Activated T-cell treated with anti-CD3 and anti-CD28 coated beads for 4 hours (primary cell): ENCODE data around the gene FAM20A.
"Not testable (repeated sequence)": the region's sequence is repeated elsewhere in the genome, so short reads cannot be mapped to it uniquely, and the experiment has no call there.

Experiments used
- DNase-seq: peaks from one replicate; pipeline ENCODE4 v3.0.0-alpha.2; 2020

FAM20A gene

GRCh38 chr17:68564415-68565111 lies 36.6 kb downstream of the FAM20A start:
- no peak for DNase-seq

GRCh38 chr17:68562736-68563135 lies 38.4 kb downstream of the FAM20A start:
- DNase-seq: no peak

- no peak for DNase-seq
These were observed 40.0 kb downstream of the FAM20A start for GRCh38 chr17:68560966-68561720.

- no peak for DNase-seq
These were observed 41.9 kb downstream of the FAM20A start for GRCh38 chr17:68559316-68559715.

GRCh38 chr17:68556551-68556950 lies 44.6 kb downstream of the FAM20A start:
- DNase-seq: no peak

GRCh38 chr17:68544111-68544915 lies 56.9 kb downstream of the FAM20A start:
- DNase-seq: no peak

- no peak for DNase-seq
These were observed 58.3 kb downstream of the FAM20A start for GRCh38 chr17:68542698-68543463.

- DNase-seq: no peak
These were observed 59.4 kb downstream of the FAM20A start for GRCh38 chr17:68541816-68542215.

GRCh38 chr17:68540981-68541380 lies 60.2 kb downstream of the FAM20A start:
- DNase-seq: no peak

GRCh38 chr17:68539548-68540467 lies 61.4 kb downstream of the FAM20A start:
- no peak for DNase-seq

- no peak for DNase-seq
These were observed 65.2 kb downstream of the FAM20A start for GRCh38 chr17:68535922-68536321.

GRCh38 chr17:68534695-68535088 lies 66.5 kb downstream of the FAM20A start:
- no peak for DNase-seq

GRCh38 chr17:68533887-68534694 lies 67.1 kb downstream of the FAM20A start:
- no peak for DNase-seq

- DNase-seq: no peak
These were observed 68.3 kb downstream of the FAM20A start for GRCh38 chr17:68532826-68533225.

GRCh38 chr17:68531252-68531651 lies 69.9 kb downstream of the FAM20A start:
- no peak for DNase-seq

GRCh38 chr17:68527314-68527713 lies 73.9 kb downstream of the FAM20A start:
- DNase-seq: no peak

GRCh38 chr17:68526548-68526947 lies 74.6 kb downstream of the FAM20A start:
- DNase-seq: no peak

GRCh38 chr17:68522266-68522665 lies 78.9 kb downstream of the FAM20A start:
- DNase-seq: no peak

GRCh38 chr17:68519911-68520310 lies 81.3 kb downstream of the FAM20A start:
- DNase-seq: no peak

GRCh38 chr17:68519051-68519450 lies 82.1 kb downstream of the FAM20A start:
- not testable (repeated sequence) for DNase-seq
